ENCODE data around the gene U2AF2.
"Not testable (repeated sequence)": the region's sequence is repeated elsewhere in the genome, so short reads cannot be mapped to it uniquely, and the experiment has no call there.

U2AF2 gene

DNA sequence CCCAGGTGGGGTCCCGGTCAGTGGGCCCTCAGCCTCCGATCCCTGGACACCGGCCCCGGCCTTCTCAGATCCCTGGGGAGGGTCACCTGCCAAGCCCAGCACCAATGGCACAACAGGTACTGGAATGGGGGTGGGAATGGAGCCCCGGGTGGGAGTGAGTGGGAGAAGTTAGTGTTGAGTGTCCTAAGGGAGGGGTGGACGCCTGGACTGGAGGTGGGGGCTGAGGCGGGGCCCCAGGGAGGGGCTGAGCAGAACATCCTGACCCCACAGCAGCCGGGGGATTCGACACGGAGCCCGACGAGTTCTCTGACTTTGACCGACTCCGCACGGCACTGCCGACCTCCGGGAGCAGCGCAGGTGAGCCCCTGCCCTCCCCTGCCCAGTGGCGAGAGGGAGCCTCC, 37.8 kb downstream of the U2AF2 start:
- DNase-seq: no peak

DNA sequence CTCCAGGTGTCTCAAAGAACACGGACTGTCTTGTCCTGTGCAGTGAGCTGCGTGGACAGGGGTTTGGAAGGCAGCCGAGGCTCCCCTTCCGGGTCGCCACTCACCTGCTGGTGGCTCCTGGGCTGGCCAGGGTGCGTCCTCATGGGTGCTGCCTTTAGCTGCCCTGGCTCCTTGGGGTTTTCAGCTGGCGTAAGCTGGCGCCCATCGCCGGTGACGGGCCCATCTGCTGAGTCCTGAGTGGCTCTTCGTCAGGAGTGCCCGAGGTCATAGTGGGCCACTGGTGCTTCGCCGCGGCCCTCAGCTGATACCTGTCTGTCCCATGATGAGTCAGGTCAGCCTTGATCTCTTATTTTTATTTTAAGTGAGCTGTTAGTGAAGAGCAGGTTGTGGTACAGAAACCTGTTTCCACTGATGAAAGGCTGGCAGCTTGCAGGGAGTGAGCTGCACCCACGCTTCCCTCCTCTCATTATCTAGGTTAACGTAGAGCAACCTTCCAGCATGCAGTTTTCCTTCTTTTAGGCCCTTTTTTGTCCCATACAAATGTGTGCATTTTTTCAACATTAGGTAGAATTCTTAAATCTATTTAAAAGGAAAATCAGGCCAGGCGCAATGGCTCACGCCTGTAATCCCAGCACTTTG, 38.6 kb downstream of the U2AF2 start:
- DNase-seq: no peak

DNA sequence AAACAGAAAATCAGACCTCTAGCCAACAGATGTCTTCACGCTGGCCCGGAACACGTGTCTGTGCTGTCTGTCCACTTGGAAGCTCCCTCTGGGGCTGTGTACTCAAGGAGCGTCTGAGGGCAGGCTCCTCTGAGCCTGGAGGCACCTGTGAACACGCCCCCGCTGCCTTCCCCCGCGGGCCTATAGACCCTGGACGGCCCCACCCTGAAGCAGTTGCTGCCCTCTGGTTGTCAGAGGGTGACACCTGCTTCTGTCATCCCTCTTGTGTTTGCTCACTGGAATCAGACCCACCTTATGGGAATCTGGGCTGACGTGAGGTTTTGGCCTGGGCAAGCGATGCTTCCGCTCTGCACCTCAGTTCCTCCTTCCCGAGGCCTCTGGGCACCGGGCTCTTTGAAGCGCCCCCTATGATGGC, 39.4 kb downstream of the U2AF2 start:
- DNase-seq: no peak

DNA sequence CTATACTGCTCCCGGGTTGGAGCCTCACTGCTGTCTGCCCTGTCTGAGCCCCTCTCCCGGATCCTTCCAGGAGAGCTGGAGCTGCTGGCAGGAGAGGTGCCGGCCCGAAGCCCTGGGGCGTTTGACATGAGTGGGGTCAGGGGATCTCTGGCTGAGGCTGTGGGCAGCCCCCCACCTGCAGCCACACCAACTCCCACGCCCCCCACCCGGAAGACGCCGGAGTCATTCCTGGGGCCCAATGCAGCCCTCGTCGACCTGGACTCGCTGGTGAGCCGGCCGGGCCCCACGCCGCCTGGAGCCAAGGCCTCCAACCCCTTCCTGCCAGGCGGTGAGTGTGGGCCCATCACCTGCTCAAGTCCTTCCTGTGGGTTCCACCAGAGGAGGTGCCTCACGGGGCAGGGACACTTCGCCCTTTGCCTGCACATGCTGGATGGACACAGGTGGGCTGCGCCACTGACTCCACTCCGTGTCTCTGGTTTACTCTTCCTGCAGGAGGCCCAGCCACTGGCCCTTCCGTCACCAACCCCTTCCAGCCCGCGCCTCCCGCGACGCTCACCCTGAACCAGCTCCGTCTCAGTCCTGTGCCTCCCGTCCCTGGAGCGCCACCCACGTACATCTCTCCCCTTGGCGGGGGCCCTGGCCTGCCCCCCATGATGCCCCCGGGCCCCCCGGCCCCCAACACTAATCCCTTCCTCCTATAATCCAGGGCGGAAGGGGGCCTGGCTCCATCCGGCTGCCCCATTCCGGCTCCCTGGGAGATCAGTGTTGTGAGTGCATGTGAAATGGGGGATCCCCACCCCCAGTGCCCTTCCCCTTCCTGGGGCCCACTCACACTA, 40.0 kb downstream of the U2AF2 start:
- DNase-seq: no peak

DNA sequence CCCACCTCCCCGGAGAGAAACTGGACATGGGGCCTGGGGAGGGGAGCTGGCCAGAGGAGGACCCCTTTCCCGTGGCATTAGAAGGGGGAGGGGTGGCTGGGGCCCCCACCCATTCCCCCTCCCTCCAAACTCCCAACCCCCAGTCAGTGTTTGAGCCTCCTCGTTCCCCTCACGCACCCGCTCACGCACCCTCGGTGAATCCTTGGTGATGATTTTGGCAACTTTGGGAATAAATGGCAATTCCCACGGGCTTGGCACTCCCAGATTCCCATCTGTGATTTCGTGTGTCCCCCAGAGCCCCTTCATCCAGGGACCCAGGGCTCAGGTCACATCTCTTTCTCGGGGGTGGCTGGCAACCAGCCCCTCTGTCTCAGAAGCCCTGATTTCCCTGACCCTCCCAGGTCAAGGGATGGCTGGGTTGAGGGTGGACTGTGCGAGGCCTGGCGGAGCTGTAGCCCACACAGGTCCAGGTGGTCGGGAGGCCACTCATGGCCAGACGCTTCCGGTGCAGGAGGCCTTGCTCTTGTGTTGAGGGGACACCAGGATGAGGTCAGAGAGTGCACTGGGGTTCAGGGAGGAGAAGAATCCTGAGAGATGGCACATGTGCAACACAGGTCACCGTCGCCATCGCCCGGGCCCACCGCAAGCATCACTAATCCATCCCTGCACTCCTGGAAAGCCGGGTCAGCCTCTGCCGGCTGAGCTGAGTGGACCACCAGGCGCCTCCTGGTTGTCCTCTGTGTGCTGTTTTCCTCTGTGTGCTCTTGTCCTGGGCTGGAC, 40.9 kb downstream of the U2AF2 start:
- DNase-seq: no peak

DNA sequence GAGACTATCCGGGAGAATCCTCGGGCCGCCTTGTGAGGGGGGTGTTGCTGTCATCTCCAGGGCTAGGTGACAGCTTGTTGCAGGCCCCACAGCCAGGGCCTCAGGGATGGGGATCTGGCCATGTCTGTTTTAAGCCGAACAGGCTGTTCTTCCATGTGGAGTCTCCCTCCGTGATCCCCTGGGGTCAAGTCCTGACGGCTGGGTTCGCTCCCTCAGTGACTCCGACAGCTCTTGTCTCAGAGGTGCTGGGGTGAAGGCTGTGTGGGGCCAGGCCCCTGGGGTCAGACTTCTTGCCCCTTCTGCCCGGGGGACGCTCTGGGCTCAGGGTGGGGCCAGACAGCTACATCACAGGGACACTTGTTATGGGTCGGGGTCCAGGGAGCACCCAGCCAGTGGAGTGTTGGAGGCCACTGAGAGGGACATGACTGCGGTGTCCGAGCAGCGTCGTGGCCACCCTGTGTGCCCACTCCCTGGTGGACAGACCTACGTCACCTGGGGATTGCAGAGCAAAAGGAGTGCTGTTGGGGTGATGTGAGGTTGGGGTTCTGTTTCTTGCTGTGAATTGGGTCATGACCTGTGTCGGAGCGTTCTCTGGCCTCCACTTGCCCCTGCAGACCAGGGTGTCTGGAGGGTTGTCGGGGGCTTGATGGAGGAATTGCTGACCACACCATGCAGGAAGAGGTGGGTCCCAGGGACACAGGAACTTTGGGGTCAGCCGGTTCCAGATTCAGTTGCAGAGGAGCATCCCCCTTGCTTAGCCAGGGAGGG, 41.6 kb downstream of the U2AF2 start:
- DNase-seq: no peak

DNA sequence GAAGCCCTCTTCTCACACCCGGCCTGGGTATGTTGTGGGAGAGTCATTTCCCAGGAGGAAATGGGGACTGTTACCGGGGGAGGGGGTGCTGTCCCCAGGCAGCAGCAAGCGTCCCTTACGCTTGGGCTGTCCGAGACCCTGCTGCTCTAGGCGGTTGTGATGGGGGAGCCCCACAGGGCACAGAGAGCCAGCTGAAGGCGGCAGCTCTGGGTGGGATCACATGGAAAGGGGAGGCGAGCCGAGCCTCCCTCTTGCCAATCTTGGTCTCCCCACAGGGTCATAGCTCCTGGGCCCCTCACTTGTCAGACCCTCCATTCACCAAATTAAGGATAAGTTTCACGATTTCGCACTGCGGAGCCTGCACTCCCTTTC, 42.2 kb downstream of the U2AF2 start:
- DNase-seq: no peak

DNA sequence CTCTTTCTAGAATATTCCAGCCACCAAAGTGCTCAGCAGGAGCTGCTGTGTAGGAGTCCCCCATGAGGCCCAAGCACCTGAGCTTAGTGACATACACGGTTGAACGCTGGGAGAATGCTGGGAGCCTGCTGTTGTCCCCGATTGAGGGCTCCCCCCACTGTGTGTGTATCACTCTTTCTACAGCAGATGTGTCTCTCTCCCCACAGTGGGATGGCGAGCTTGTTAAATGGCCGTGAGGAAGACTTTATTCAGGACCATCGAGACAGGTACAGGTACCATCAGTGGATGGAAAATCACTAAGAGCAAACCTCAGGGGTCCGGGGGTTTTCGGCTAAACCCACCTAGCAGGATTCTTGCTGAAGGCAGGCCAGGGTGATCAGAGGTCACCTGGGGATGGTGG, 42.9 kb downstream of the U2AF2 start:
- no peak for DNase-seq

DNA sequence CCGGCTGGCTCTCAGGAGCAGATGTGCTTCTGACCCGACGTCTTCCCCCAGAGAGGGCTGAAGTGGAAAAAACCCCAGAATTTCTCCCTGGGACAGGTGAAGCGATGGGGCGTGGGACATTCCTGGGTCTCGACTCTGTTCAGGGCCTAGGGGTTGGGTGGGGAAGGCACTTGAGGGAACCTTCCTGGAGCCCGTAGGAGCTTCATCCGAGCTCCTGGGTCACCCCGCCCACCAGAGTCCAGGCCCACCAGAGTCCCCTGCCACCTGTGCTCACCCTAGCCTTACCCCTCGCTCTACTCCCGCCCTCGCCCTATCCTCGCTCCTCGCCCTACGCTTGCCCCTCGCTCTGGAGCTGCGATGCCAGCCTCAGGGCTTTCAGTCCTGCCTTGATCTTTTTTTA, 43.4 kb downstream of the U2AF2 start:
- DNase-seq: no peak

DNA sequence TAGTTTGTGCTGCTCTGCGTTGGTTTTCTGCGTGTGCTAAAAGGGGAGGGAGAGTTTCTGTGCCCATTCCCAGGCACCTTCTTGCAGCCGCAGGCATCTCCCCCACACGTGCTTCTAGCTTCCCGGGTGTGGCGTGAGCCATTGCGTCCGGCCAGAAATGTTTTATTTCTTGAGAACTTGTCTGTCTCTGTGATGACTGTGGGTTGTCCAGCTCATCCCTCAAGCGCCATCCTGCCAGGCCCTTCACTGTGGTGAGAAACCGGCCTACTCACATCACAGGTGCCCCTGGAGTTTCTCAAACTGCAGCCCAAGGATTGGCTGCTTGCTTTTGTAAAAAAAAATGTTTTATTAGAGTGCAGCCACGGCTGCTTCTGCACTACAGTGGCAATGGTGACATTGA, 44.4 kb downstream of the U2AF2 start:
- DNase-seq: no peak

DNA sequence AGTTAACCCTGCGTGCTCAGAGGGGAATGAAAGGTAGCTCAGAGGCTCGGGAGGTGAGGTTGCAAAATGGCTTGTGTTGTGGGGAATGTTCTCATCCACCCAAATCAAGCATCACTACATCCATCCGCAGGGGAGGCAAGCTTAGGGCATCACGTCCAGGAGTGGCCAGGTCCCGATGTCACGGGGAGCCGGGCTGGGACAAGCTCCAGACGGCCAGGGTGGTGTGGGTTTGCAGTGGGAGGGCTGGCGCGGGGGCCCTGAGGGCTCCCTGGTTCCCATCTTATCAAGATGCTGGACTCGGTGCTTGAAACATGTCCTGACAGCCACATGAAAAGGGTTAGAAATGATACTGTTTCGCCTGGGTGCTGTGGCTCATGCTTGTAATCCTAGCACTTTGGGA, 46.0 kb downstream of the U2AF2 start:
- DNase-seq: no peak

DNA sequence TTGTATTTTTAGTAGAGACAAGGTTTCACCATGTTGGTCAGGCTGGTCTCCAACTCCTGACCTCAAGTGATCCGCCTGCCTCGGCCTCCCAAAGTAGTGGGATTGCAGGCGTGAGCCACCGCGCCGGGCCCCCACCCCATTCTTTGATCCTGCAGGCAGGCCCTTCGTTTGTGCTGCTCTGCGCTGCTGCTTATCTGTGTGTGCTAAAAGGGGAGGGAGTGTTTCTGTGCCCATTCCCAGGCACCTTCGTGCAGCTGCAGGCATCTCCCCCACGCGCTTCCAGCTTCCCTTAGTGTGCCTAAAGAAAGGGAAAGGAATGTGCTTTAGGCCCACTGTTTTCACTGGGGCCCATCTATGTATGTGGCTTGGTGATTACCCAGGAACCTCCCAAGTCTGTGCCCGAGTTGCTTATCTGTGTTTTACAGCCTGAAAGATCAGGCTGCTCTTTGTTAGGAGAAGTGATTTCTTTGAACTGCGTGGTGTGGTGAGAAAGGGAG, 47.3 kb downstream of the U2AF2 start:
- DNase-seq: no peak

DNA sequence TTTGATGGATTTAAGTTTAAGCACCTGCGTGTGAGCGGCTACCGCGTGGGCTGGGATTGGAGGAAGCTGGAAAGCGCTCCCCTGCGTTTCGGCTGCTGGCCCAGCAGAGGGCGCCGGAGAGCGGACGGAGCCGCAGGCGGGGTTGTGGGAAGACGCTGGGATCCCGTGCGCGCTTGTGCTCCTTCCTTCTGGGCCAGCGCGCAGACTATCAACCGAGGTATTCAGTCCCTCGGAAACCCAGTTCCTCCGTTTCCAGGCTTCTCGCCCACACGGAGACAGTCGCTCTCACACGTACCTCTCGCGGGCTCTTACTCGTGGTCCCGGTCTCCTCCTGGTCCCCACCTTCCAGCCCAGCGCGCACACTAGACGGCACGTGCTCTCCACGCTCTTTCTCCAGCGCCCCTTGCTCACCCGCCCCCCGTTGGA, 49.0 kb downstream of the U2AF2 start:
- DNase-seq: peak; percentile 44

DNA sequence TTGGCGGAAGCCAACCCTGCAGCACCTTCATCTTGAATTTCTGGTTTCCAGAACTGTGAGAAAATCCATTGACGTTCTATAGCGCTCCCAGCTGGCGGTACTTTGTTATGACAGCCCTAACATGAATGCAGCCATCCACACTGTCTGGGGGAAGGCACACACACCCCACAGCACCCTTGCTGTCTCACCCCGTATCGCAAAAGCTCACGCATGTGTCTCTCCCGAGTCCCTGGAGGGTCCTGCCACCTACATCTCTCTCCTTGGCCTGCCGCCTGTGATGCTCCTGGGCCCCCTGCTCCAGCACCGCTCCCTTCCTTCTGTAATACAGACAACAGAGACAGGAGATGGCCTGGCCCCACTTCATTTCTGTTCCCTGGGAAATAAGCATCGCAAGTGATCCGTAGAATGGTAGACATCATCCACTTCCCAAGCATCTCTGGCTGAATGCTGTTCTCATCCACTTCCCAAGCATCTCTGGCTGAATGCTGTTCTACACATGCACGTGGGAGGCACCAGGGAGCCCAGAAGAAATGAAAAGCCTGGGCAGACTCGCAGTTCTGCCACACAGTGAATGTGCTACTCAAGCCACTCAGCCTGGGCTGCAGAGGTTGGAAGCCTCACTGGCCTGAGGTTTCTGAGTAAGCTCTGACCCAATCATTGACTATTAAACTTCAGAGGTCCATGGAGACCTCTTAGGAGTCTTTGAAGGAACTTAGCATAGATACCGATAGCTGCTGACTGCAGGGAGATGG, 49.8 kb downstream of the U2AF2 start:
- no peak for DNase-seq

DNA sequence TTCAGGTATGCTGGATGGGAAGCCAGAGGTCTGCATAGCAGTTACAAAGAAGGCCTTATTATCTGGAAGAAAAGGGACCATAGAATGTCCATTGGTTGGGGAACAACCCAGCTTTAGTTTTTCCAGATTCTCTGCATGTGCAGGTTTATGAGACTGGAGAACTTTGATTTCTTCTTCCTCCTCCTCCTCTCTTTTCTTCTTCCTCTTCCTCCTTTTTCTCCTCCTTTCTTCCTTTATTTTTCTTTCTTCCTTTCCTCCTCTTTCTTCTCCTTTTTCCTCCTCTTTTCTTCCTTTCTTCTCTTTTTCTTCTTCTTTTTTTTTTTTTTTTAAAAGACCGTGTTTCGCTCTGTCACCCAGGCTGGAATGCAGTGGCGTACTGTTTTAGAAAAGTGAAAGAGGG, 51.1 kb downstream of the U2AF2 start:
- no peak for DNase-seq

DNA sequence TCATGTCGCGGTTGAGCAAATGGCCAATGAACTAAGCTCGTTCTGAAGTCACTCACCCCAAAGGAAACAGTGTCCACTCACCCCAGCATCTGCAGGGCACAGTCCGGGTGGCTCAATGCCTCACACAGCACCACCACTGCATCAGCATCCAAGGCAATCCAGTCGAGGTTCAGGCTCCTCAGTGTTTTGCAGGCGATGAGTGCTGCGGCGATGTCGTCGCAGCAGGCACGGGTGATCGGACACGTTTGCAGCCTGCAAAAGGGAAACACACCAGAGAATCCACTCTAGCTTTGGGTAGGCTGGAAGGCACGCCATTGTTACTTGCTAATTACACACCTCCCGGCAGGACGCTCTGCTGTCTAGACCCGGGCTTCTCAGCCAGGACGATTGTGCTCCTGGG, 56.9 kb downstream of the U2AF2 start:
- no peak for DNase-seq

DNA sequence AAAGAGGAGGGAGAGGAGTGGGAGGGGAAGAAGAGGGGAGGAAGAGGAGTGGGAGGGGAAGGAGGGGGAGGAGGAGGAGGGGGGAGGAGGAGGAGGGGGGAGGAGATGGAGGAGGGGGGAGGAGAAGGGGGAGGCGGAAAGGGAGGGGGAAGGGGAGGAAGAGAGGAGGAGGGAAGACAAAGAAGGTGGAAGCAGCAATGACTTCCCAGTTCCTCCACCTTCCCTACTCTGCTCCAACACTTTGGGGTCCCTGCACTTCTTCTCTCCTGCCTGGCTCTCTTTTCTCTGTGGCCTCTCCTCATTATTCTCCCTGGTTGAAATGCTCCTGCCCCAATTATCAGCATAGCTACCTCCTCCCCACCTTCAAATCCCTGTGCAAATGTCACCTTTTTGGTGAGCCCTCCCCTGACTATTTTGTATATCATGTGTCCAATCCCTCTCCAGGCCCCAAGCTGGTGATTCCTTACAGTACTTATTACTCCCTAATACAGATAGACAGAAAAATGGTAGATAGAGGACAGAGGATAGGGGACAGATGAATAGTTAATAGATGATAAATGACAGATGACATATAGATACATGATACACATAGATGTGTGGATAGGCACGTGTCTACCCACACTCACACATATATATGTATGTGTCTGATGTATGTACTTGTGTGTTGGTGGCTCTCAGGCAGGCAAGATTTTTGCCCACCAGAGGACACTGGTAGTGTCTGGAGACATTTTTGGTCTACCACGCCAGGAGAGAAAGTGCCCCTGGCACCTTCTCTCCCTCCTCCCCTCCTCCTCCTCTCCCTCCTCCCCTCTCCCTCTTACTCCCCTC, 58.2 kb downstream of the U2AF2 start:
- no peak for DNase-seq

DNA sequence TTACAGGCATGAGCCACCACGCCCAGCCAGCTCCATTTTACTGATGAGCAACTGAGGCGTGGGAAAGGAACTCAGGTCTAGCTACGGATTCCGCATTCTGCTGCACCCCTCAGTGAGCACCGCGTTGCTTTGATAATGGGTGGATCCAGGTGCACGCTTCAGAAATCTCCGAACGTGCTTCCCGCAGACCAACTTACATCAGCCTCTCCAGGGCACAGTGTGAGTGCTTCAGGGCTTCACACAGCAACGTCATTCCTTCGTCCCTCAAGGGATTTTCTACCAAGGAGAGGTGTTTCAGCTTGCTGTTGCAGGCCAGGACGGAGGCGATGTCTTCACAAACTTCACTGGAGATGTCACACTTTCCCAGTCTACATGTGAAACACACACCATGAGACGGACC, 61.7 kb downstream of the U2AF2 start:
- DNase-seq: no peak

DNA sequence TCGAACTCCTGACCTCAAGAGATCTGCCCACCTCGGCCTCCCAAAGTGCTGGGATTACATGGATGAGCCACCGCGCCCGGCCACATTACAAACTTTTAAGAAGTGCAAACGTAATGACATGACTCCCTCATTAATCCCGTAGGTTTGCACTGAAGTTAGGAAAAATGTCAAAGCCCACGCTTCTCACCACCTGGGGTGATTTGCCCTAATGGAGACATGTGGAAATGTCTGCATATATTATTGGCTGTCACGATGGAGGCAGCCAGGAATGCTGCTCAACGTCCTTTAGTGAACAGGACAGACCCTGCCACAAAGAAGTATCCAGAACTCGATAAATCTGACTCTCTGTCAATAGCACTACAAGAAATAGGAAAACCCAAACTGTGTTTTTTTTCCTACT, 62.4 kb downstream of the U2AF2 start:
- DNase-seq: no peak

DNA sequence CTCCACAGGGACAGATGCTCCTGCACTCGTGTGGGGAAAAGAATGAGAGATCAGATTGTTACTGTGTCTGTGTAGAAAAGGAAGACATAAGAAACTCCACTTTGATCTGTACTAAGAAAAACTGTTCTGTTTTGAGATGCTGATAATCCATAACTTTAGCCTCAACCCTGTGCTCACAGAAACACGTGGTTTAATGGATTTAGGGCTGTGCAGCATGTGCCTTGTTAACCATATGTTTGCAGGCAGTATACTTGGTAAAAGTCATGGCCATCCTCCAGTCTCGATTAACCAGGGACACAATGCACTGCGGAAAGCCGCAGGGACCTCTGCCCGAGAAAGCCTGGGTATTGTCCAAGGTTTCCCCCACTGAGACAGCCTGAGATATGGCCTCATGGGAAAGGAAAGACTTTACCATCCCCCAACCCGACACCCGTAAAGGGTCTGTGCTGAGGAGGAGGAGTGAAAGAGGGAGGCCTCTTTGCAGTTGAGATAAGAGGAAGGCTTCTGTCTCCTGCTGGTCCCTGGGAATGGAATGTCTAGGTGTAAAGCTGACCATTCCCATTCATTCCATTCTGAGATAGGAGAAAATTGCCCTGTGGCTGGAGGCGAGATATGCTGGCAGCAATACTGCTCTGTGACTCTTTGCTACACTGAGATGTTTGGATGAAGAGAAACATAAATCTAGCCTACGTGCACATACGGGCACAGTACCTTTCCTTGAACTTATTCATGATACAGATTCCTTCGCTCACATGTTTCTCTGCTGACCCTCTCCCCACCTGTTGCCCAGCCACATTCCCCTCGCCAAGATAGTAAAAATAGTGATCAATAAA, 63.3 kb downstream of the U2AF2 start:
- not testable (repeated sequence) for DNase-seq

Measured in CD4-positive, alpha-beta T cell treated with Interleukin-12 subunit alpha and Interleukin-12 subunit beta, for 1 hour (primary cell).